GM12891 (cell line): ENCODE results near the gene SHISA9.

Source experiments
- DNase-seq: peaks from one replicate; pipeline ENCODE4 v3.0.0; 2011; ENCODE audit warnings: low spot score; ENCODE audit not compliant: insufficient read length
- FAIRE-seq: peaks from 2 replicates; lab custom pipeline; 2011; peaks lifted over from hg19 to GRCh38; lab: Jason Lieb, UNC
- PAX5 ChIP-seq: IDR thresholded peaks from 2 replicates; pipeline ENCODE4 v1.6.1; 2011; ENCODE audit warnings: low read length, moderate library complexity, mild to moderate bottlenecking; ENCODE audit not compliant: insufficient read depth, severe bottlenecking
- POLR2A ChIP-seq: IDR thresholded peaks from 2 replicates; pipeline ENCODE4 v1.6.1; 2011; ENCODE audit warnings: low read depth, low read length, control low read depth
- POLR2AphosphoS5 ChIP-seq: IDR thresholded peaks from 2 replicates; pipeline ENCODE4 v1.6.1; 2011; ENCODE audit warnings: low read depth, low read length, control low read depth
- POU2F2 ChIP-seq: IDR thresholded peaks from 2 replicates; pipeline ENCODE4 v1.6.1; 2011; ENCODE audit warnings: low read depth, mild to moderate bottlenecking, control low read depth, low read length, moderate library complexity
- SPI1 ChIP-seq: IDR thresholded peaks from 2 replicates; pipeline ENCODE4 v1.6.1; 2011; ENCODE audit warnings: low read depth, low read length, control low read depth
- TAF1 ChIP-seq: IDR thresholded peaks from 2 replicates; pipeline ENCODE4 v1.6.1; 2011; ENCODE audit warnings: low read depth, low read length, control low read depth

The SHISA9 gene

GRCh38 chr16:13207151-13207550 lies 305.8 kb downstream of the SHISA9 start:
- TF ChIP-seq TAF1 (no peak), SPI1 (no peak), PAX5 (no peak), POLR2A (no peak), POLR2AphosphoS5 (no peak), POU2F2 (no peak)
- FAIRE-seq (no peak), DNase-seq (no peak)

GRCh38 chr16:13223666-13224065 lies 322.3 kb downstream of the SHISA9 start:
- DNase-seq: no peak
- no peak for FAIRE-seq

GRCh38 chr16:13229039-13229438 lies 327.6 kb downstream of the SHISA9 start:
- TF ChIP-seq SPI1 (no peak), POU2F2 (no peak), TAF1 (no peak), PAX5 (no peak), POLR2AphosphoS5 (no peak), POLR2A (no peak)
- DNase-seq (no peak), FAIRE-seq (no peak)

More at GRCh38 chr16:13223666-13224065, 322.3 kb downstream of the SHISA9 start:
- TF ChIP-seq POU2F2 (no peak), POLR2A (no peak), POLR2AphosphoS5 (no peak), PAX5 (no peak), SPI1 (no peak), TAF1 (no peak)

DNA sequence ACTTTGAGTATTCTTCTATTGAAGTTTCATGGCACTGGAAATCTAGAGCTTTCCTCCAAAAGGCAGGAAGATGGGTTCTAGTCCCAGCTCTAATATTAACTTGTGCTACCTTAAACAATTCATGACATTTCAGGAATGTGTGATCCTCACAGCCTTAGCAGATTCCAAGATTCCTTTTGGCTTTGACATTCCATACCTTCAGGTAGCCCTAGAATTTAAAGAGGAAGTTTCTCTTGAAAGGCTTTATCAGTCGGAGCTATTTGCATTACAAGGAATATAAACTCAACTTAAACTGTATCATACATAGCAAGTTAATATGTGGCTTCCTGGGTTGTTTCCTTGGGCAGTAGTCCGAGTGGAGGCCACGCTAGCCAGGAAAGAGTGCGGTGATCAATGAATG lies 330.0 kb downstream of the SHISA9 start:
- TF ChIP-seq SPI1: no peak
- TF ChIP-seq POU2F2: no peak
- no peak for TF ChIP-seq PAX5
- TF ChIP-seq POLR2A: no peak
- TF ChIP-seq POLR2AphosphoS5: no peak
- no peak for TF ChIP-seq TAF1
- DNase-seq: no peak
- no peak for FAIRE-seq

- TF ChIP-seq SPI1: no peak
- TF ChIP-seq TAF1: no peak
- TF ChIP-seq PAX5: no peak
- no peak for TF ChIP-seq POU2F2
- no peak for TF ChIP-seq POLR2A
- no peak for TF ChIP-seq POLR2AphosphoS5
- no peak for FAIRE-seq
- DNase-seq: no peak
Observed at GRCh38 chr16:13234999-13235398, 333.6 kb downstream of the SHISA9 start.

GRCh38 chr16:13236308-13236707 lies 334.9 kb downstream of the SHISA9 start:
- no peak for TF ChIP-seq PAX5
- TF ChIP-seq POLR2A: no peak
- TF ChIP-seq POU2F2: no peak
- no peak for TF ChIP-seq SPI1
- no peak for TF ChIP-seq POLR2AphosphoS5
- TF ChIP-seq TAF1: no peak
- DNase-seq: no peak
- no peak for FAIRE-seq

GRCh38 chr16:13238182-13238581 lies 336.8 kb downstream of the SHISA9 start:
- TF ChIP-seq POLR2A (no peak), TAF1 (no peak), SPI1 (no peak)
- DNase-seq (no peak), FAIRE-seq (no peak)

GRCh38 chr16:13242201-13242600 lies 340.8 kb downstream of the SHISA9 start:
- TF ChIP-seq POLR2AphosphoS5: no peak
- DNase-seq (no peak), FAIRE-seq (no peak)

DNA sequence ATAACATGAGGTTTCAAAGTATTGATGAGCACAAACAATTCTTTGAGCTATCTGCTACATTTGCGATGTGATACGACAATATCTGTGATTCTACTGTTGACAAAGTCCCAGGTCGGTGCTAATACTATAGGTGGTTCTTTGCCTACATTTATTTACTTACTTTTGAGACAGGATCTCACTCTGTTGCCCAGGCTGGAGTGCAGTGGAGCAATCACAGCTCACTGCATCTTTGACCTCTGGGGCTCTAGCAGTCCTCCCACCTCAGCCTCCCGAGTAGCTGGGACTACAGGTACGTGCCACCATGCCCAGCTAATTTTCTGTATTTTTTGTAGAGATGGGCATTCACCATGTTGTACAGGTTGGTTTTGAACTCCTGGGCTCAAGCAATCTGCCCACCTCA lies 343.4 kb downstream of the SHISA9 start:
- TF ChIP-seq TAF1: no peak
- FAIRE-seq (no peak), DNase-seq (no peak)

- DNase-seq: no peak
- TF ChIP-seq POLR2A (no peak), TAF1 (no peak), SPI1 (no peak), PAX5 (no peak), POLR2AphosphoS5 (no peak), POU2F2 (no peak)
- no peak for FAIRE-seq
Observed at GRCh38 chr16:13245713-13246377, 344.4 kb downstream of the SHISA9 start.

GRCh38 chr16:13254998-13255614 lies 353.7 kb downstream of the SHISA9 start:
- TF ChIP-seq TAF1 (no peak), POLR2AphosphoS5 (no peak), PAX5 (no peak), SPI1 (peak; percentile 88)
- no peak for FAIRE-seq
- DNase-seq: no peak
